Activated effector memory CD4-positive, alpha-beta T cell treated with Interleukin-2 at 50 U/mL for 16 hours (primary cell): Measurements from ENCODE around the gene WDR27.
"Not testable (repeated sequence)": the region's sequence is repeated elsewhere in the genome, so short reads cannot be mapped to it uniquely, and the experiment has no call there.

Source experiments
- DNase-seq: peaks from one replicate; pipeline ENCODE4 v3.0.0-alpha.2; 2020

WDR27 gene

GRCh38 chr6:169707772-169708171 is 5.9 kb upstream of the WDR27 start:
- DNase-seq = no peak

GRCh38 chr6:169702840-169703246 is 1.0 kb upstream of the WDR27 start:
- DNase-seq = no peak

DNA sequence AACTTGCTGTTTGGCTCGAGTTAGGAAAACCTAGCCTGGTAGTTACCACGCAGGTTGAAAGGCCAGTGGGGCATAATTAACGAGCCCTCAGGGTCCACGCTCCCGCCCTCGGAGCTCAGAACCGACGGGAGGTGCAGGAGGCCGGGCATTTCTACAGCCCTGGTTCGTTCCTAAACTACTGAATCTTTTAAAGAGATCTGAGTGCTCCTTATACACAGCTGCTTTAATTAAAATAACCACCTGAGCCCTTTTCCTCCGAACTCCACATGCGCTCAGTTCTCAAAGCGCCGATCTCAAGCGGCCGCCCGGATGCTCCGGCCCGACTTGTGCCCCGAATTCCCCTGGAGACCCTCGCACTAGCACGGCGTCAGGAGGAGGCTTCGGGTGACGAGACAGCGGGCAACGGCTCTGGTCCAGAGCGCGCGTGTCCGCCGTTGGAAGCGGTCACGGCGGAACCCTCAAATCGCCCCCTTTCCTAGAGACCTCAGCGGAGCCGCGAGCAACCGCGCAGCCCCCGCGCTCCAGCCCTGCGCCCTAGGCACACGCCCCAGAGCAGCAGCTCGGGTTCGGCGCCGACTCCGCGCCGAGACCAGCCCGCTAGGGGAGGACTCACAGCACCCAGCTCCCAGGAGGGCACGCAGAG is 397 bp downstream of the WDR27 start:
- DNase-seq = no peak

- no peak for DNase-seq
These were observed 1.5 kb downstream of the WDR27 start for GRCh38 chr6:169700296-169700695.

DNA sequence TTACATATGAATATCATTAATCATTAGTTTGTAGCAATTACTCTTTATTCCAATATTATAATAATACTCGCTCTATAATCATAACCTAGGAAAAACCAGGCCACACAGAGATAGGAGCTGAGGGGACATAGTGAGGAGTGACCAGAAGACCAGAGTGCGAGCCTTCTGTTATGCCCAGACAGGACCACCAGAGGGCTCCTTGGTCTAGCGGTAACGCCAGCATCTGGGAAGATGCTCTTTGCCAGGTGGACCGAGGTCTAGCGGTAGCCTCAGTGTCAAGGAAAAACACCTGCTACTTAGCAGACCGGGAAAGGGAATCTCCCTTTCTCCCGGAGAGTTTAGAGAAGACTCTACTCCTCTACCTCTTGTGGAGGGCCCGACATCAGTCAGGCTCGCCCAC is 4.7 kb downstream of the WDR27 start:
- not testable (repeated sequence) for DNase-seq

GRCh38 chr6:169695131-169695530 is 6.7 kb downstream of the WDR27 start:
- DNase-seq = no peak

DNA sequence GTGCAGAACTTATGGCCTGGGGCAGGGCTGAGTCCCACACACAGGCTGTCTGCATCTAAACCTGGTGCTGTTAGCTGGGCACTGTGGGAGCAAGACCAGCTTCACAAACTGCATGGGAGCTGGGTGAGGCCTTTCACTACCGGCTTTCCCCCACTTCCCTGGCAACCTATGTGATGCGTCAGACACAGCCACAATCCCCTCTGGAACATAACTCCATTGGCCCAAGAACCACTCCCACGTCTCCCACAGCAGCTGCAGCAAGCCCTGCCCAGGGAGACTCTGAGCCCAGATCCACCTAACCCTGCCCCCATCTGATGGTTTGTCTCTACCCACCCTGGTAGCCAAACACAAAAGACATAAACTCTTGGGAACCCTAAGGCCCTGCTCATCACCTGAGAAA is 9.3 kb downstream of the WDR27 start:
- DNase-seq = no peak

GRCh38 chr6:169691260-169691659 is 10.6 kb downstream of the WDR27 start:
- no peak for DNase-seq

- DNase-seq = no peak
These were observed 12.5 kb downstream of the WDR27 start for GRCh38 chr6:169689287-169689686.

DNA sequence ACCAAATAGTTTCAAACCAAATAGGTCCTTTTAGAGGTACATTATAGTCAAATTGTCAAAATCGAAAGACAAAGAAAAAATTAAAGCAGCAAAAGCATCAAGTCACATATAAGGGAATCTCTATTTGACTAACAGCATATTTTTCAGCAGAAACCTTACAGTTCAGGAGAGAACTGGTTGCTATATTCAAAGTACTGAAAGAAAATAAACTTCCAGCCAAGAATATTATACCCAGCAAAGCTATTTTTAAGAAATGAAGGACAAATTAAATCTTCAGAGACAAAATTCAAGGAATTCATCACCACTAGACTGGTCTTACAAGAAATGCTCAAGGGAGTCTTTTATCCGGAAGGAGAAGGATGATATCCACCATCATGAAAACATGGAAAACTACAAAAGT is 16.0 kb downstream of the WDR27 start:
- DNase-seq = no peak

- DNase-seq = no peak
These were observed 17.8 kb downstream of the WDR27 start for GRCh38 chr6:169684056-169684455.

DNA sequence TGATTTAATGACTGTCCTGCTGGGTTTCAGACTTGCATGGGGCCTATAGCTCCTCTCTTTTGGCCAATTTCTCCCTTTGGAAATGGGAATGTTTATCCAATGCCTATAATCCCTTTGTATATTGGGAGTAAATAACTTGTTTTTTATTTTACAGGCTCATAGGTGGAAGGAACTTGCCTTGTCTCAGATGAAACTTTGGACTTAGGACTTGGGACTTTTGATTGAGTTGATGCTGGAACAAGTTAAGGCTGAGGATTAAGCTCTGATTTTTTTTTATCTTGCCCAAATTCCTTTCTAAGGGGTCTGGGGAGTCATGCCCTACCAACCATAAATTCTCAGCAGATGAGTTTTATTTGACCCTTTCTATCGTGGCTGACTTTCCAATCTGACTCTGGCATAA is 23.5 kb downstream of the WDR27 start:
- DNase-seq = no peak

GRCh38 chr6:169677096-169677495 is 24.7 kb downstream of the WDR27 start:
- DNase-seq = no peak

- DNase-seq = no peak
These were observed 26.8 kb downstream of the WDR27 start for GRCh38 chr6:169675011-169675410.

- DNase-seq = no peak
These were observed 30.3 kb downstream of the WDR27 start for GRCh38 chr6:169671563-169671962.

DNA sequence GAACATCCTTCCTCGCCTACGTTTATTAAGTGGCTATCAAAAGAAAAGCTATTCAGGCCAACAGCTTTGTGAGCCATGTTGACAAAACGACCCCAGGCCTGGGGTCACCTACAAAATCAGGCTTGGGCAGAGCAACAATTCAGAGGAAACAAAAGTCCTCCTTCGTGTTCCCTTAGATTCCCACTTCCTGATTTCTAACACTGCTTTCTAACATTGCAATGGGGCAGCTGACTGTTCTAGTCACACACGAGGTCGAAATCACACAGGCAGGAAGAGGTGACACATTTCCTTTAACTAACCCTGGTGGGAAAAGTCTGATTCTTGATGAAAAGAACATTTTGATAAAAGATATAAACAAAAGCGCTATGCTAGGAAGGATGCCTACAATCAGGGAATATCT is 31.9 kb downstream of the WDR27 start:
- no peak for DNase-seq

GRCh38 chr6:169669147-169669546 is 32.7 kb downstream of the WDR27 start:
- no peak for DNase-seq

- DNase-seq = no peak
These were observed 33.5 kb downstream of the WDR27 start for GRCh38 chr6:169668203-169668847.

DNA sequence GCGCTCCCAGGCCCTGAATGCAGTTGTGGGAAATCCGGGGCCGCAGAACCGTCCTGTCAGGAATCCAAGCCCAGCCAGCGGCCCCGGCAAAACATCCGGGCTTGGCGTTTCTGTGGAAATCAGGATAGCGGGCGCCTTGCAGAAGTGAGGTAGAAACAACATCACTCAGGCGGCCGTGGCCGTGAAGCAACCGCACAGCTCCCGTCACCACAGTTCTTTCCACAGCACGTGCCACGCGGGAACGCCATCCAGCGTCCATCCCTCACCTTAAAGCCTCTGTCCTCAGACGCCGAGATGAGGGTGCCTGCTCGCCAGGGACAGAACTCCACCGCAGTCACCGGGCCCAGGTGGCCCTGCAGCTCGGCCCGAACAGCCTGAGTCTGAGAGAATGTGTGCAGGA is 34.1 kb downstream of the WDR27 start:
- no peak for DNase-seq

- no peak for DNase-seq
These were observed 35.4 kb downstream of the WDR27 start for GRCh38 chr6:169666441-169666840.

DNA sequence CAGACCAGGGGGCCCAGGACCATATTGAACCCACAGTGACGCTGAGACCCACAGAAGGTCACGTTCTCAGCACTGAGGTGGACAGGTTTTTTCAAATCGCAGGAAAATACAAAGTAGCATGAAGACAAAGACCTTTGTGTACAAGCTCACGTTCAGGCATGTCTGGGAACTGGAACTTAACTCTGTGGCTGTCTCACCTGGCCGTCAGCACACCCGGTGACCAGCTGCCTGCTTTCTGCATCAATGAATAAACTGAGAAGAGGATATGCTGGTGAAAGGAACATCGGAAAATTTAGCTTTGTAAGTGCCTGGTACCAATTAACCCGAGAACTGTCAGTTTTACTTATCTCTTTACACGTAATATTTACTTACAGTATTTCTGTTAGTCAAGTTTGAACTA is 36.5 kb downstream of the WDR27 start:
- DNase-seq = no peak

GRCh38 chr6:169664227-169664626 is 37.6 kb downstream of the WDR27 start:
- no peak for DNase-seq

- no peak for DNase-seq
These were observed 38.4 kb downstream of the WDR27 start for GRCh38 chr6:169663468-169663867.

DNA sequence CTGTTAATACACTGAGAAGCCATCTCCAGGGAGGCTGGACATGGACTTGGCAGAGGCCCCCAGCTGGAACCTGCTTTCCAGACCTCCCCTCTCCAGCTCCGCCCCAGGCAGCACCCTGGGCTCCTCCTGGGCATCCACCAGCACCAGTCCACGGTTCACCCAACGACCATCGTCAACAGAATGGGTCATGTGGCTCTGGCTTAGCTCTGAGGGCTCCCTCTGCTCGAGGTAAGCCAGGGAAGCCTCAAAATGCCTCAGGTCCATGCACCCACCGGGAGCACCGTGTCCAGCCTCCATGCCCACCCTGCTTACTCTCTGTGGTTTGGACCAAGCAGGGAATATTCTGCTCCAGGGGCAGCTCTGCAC is 40.5 kb downstream of the WDR27 start:
- no peak for DNase-seq

DNA sequence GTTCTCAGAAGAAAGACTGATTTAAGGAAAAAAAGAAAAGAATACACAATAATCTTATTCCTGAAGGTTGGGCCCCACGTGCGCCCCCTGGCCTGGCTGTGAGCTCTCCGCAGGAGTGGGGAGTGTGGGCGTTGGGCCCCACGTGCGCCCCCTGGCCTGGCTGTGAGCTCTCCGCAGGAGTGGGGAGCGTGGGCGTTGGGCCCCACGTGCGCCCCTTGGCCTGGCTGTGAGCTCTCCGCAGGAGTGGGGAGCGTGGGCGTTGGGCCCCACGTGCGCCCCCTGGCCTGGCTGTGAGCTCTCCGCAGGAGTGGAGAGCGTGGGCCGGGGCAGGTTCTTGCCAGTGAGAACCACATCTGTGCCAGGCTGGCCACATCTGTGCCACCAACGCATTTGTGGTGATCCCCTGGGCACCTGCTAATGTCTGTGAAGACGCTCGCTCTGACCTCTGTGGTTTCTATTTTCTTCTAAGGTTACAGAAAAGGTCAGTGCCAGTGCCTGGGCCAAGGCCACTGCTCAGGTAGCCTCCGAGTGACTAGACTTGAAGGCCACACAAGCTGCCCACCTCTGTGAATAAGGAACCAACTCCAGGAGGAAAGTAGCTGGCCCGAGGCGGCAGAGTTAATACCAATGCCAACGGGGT is 41.0 kb downstream of the WDR27 start:
- no peak for DNase-seq
